HG02763 (cell line): Measurements from ENCODE around the gene FAM81B.

ENCODE experiments used
- ATAC-seq: cut with Tn5 transposase; IDR thresholded peaks from one replicate; pipeline ENCODE4 v1.9.1; 2021; ENCODE audit warnings: mild to moderate bottlenecking, moderate library complexity; ENCODE audit not compliant: unreplicated experiment

FAM81B gene

GRCh38 chr5:95460665-95461064, 69.5 kb downstream of the FAM81B start:
- ATAC-seq, result no peak

- ATAC-seq, result no peak
Observed at GRCh38 chr5:95471487-95471886, 80.3 kb downstream of the FAM81B start.

- no peak for ATAC-seq
Observed at GRCh38 chr5:95471942-95472341, 80.8 kb downstream of the FAM81B start.

DNA sequence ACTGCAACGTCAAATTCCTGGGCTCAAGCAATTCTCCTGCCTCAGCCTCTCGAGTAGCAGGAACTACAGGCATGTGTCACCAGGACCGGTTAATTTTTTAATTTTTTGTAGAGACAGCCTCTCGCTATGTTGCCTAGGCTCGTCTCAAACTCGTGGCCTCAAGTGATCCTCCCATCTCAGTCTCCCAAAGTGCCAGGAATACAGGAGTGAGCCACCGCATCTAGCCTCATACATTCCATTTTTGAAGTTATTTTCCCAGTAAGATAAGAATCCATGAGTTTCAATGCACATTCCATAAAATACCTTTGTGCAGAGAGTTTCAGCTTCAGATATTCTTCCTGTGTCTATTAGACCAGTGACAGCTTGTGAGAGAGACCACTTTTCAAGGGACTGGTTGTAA, 93.3 kb downstream of the FAM81B start:
- ATAC-seq, result no peak

DNA sequence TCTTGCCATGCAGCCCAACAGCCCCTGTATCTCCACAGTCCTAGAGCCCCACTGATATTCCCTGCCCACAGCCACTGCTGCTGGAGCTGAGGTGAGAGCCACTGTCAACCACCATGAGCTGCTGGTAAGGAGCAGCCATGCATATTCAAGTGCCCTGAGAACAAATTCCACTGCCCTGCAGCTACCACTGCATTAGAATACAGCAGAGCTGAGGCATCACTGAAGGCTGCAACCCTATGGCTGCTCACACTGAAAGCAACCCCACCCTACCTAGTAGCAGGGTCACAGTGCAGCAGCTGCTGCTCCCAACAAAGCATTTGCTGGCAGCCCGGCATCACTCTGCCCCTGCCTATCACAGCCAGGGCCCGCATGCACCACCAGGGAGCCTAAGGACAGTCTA, 95.0 kb downstream of the FAM81B start:
- no peak for ATAC-seq

DNA sequence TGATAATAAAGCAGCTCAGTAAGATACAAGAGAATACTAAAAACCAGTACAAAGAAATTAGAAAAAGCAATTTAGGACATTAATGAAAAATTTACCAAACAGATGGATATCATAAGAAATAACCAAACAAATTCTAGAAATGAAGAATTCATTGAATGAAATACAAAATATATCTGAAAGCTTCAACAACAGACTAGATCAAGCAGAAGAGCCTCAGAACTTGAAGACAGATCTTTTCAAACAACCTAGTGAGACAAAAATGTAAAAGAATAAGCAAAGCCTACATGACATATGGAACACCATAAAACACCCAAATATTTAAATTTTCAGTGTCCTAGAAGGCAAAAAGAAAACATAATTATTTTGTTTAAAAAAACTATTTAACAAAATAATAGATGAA, 96.7 kb downstream of the FAM81B start:
- no peak for ATAC-seq
